Mesenchymal stem cell (in vitro differentiated cells and primary cell): ENCODE measurements around the gene RAPGEF5.
A peak's percentile ranks its signal among the peaks of the same experiment; 100 is the strongest.

Experiments used
- DNase-seq: peaks from one replicate; pipeline ENCODE4 v3.0.0-alpha.2; 2013
- H2AFZ ChIP-seq: one replicate; pipeline ENCODE4 v1.6.1; 2013; ENCODE audit warnings: low read depth, mild to moderate bottlenecking, control low read depth, inconsistent platforms, low read length, moderate library complexity
- H2AK5ac ChIP-seq: 2 replicates; pipeline ENCODE4 v1.6.1; 2013; ENCODE audit warnings: low read length, moderate library complexity, mild to moderate bottlenecking, inconsistent platforms; ENCODE audit not compliant: severe bottlenecking
- H2BK120ac ChIP-seq: one replicate; pipeline ENCODE4 v1.6.1; 2013; ENCODE audit warnings: low read depth, mild to moderate bottlenecking, inconsistent platforms, low read length, moderate library complexity
- H2BK12ac ChIP-seq, 2 experiments: one replicate each; pipeline ENCODE4 v1.6.1; 2013; ENCODE audit warnings: inconsistent platforms in 2 of 2, low read length in 2 of 2, mild to moderate bottlenecking in 2 of 2, moderate library complexity in 2 of 2, control low read depth in 1 of 2
- H2BK15ac ChIP-seq: one replicate; pipeline ENCODE4 v1.6.1; 2013; ENCODE audit warnings: mild to moderate bottlenecking, low read depth, inconsistent platforms; ENCODE audit not compliant: poor library complexity, severe bottlenecking
- H2BK5ac ChIP-seq: 2 replicates; pipeline ENCODE4 v1.6.1; 2013; ENCODE audit warnings: low read depth, mild to moderate bottlenecking, low read length, control low read depth, inconsistent platforms; ENCODE audit not compliant: poor library complexity, severe bottlenecking
- H3K14ac ChIP-seq, 2 experiments: one replicate each; pipeline ENCODE4 v1.6.1; 2013; ENCODE audit warnings: inconsistent platforms in 2 of 2, low read length in 2 of 2, control low read depth in 1 of 2, mild to moderate bottlenecking in 1 of 2, moderate library complexity in 1 of 2
- H3K18ac ChIP-seq, 2 experiments: one replicate each; pipeline ENCODE4 v1.6.1; 2013; ENCODE audit warnings: inconsistent platforms in 2 of 2, low read length in 2 of 2, control low read depth in 1 of 2, low read depth in 1 of 2, mild to moderate bottlenecking in 1 of 2
- H3K23ac ChIP-seq, 2 experiments: one replicate each; pipeline ENCODE4 v1.6.1; 2013; ENCODE audit warnings: inconsistent platforms in 2 of 2, low read length in 2 of 2, mild to moderate bottlenecking in 2 of 2, moderate library complexity in 2 of 2, control low read depth in 1 of 2
- H3K27ac ChIP-seq: 2 replicates; pipeline ENCODE4 v1.5.1; 2013; ENCODE audit warnings: mild to moderate bottlenecking, moderate library complexity, low read length, control low read depth, inconsistent platforms; ENCODE audit not compliant: poor library complexity, severe bottlenecking
- H3K27me3 ChIP-seq, 2 experiments: 2 replicates each; pipeline versions ENCODE4 v1.6.1 to v1.7.0; 2013; ENCODE audit warnings: low read length in 2 of 2, mild to moderate bottlenecking in 2 of 2, moderate library complexity in 2 of 2, control low read depth in 1 of 2, inconsistent platforms in 1 of 2; ENCODE audit not compliant: control insufficient read depth in 1 of 2, insufficient read depth in 1 of 2
- H3K36me3 ChIP-seq, 2 experiments: 2 replicates each; pipeline versions ENCODE4 v1.6.1 to v1.7.0; 2013; ENCODE audit warnings: low read length in 2 of 2, control low read depth in 1 of 2, inconsistent platforms in 1 of 2, low read depth in 1 of 2, mild to moderate bottlenecking in 1 of 2; ENCODE audit not compliant: insufficient read depth in 2 of 2, control insufficient read depth in 1 of 2
- H3K4ac ChIP-seq, 2 experiments: one replicate each; pipeline ENCODE4 v1.6.1; 2013; ENCODE audit warnings: inconsistent platforms in 2 of 2, low read length in 2 of 2, mild to moderate bottlenecking in 2 of 2, moderate library complexity in 2 of 2, control low read depth in 1 of 2, low read depth in 1 of 2
- H3K4me1 ChIP-seq: 2 replicates; pipeline ENCODE4 v1.6.1; 2013; ENCODE audit warnings: low read depth, low read length, control low read depth; ENCODE audit not compliant: control insufficient read depth, insufficient read depth
- H3K4me2 ChIP-seq: 2 replicates; pipeline ENCODE4 v1.6.1; 2013; ENCODE audit warnings: low read length, mild to moderate bottlenecking, inconsistent platforms; ENCODE audit not compliant: poor library complexity, severe bottlenecking
- H3K4me3 ChIP-seq, 2 experiments: 2 replicates each; pipeline versions ENCODE4 v1.5.1 to v1.7.0; 2013; ENCODE audit warnings: low read length in 2 of 2, mild to moderate bottlenecking in 2 of 2, control low read depth in 1 of 2, low read depth in 1 of 2; ENCODE audit not compliant: insufficient read depth in 1 of 2
- H3K79me1 ChIP-seq: replicated peaks from 2 replicates; pipeline ENCODE4 v1.6.1; 2013; ENCODE audit warnings: mild to moderate bottlenecking, control low read depth, low read length, inconsistent platforms; ENCODE audit not compliant: poor library complexity, severe bottlenecking
- H3K9ac ChIP-seq: 2 replicates; pipeline ENCODE4 v1.7.0; 2013; ENCODE audit warnings: mild to moderate bottlenecking, low read length, moderate library complexity
- H3K9me3 ChIP-seq: 2 replicates; pipeline ENCODE4 v1.7.0; 2013; ENCODE audit warnings: mild to moderate bottlenecking, low read length; ENCODE audit not compliant: control insufficient read depth
- H4K8ac ChIP-seq: one replicate; pipeline ENCODE4 v1.6.1; 2013; ENCODE audit warnings: inconsistent platforms, mild to moderate bottlenecking, low read length, moderate library complexity
- H4K91ac ChIP-seq: one replicate; pipeline ENCODE4 v1.6.1; 2013; ENCODE audit warnings: mild to moderate bottlenecking, low read length, inconsistent platforms
- WGBS: methylation state at CpG from one replicate; pipeline ENCODE4 v1.1.7; 2013; ENCODE audit warnings: mixed read lengths; 5-methylcytosine and 5-hydroxymethylcytosine counted together

RAPGEF5 gene

DNA sequence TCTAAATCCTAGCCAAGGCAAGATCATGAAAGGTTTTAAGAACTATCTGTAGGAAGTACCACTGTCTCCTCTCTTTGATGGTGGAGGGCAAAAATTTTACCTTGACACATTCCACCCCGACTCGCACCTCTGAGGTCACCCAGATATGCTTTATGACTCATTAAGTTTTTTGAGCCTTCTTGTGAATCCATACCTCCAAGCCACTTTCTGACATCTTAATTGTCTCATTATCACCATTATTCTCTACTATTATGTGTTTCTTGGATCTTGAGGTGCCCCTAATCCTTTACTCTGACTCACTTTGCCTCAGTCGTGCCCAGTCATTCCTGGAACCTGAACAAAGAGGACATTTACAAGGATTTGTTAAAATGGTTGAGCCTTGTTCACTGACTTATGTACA is 146.6 kb downstream of the RAPGEF5 start:
- no peak overlapping the region for H3K4ac ChIP-seq
- H3K79me1 ChIP-seq: no peaks in the 10 kb centered on the region
- H4K8ac ChIP-seq: no peak overlapping the region
- H2BK12ac ChIP-seq: no peak overlapping the region
- DNase-seq: no peak
- H2BK5ac ChIP-seq: peak overlapping the region; percentile 44
- H3K14ac ChIP-seq: no peak overlapping the region
- no peak overlapping the region for H4K91ac ChIP-seq
- H3K9me3 ChIP-seq: no peaks in the 10 kb centered on the region
- H3K23ac ChIP-seq: no peak overlapping the region
- H2AFZ ChIP-seq: no peak overlapping the region
- no peak overlapping the region for H2AK5ac ChIP-seq
- no peak overlapping the region for H2BK120ac ChIP-seq
- no peak overlapping the region for H3K18ac ChIP-seq
- WGBS: 53% methylated on average over 1 of the region's 3 CpGs
- no peak overlapping the region for H3K27ac ChIP-seq
- H3K27me3 ChIP-seq: peaks cover 0 to 12% of the 10 kb centered on the region in 2 experiments
- H3K9ac ChIP-seq: no peak overlapping the region
- no peak overlapping the region for H3K4me3 ChIP-seq
- H3K4me1 ChIP-seq: no peaks in the 10 kb centered on the region
- H2BK15ac ChIP-seq: no peak overlapping the region
- no peak overlapping the region for H3K4me2 ChIP-seq
- no peaks in the 10 kb centered on the region for H3K36me3 ChIP-seq

DNA sequence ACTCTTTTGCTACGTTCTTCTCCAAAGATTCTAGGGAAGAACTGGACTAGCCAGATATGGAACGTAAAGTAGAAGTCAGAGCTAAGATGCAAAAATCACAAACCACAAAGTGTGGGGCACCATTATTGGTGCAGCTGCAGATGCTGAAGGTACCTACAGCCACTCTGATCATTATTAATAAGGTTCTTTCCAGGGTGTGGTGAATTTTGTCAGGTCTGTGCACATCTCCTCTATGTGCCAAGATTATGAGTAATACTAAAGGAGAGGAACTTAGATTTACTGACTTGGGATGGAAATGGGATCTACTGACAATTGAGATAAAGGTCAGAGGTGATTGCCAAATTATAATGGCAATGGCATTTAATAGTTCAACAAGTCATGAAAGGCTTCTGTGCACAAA is 148.2 kb downstream of the RAPGEF5 start:
- H3K23ac ChIP-seq: no peak overlapping the region
- H3K36me3 ChIP-seq: no peaks in the 10 kb centered on the region
- H2BK5ac ChIP-seq: no peak overlapping the region
- no peak overlapping the region for H2AFZ ChIP-seq
- H3K27me3 ChIP-seq: peaks cover 0 to 9% of the 10 kb centered on the region in 2 experiments
- WGBS: 96% methylated on average over 2 of the region's 2 CpGs
- H4K91ac ChIP-seq: no peak overlapping the region
- H3K18ac ChIP-seq: no peak overlapping the region
- no peak overlapping the region for H3K14ac ChIP-seq
- no peak overlapping the region for H2BK12ac ChIP-seq
- no peak overlapping the region for H3K4me2 ChIP-seq
- H3K9me3 ChIP-seq: no peaks in the 10 kb centered on the region
- no peak overlapping the region for H2BK120ac ChIP-seq
- no peak overlapping the region for H3K27ac ChIP-seq
- H3K9ac ChIP-seq: no peak overlapping the region
- no peaks in the 10 kb centered on the region for H3K79me1 ChIP-seq
- H2AK5ac ChIP-seq: no peak overlapping the region
- H3K4me1 ChIP-seq: no peaks in the 10 kb centered on the region
- DNase-seq: no peak
- H4K8ac ChIP-seq: no peak overlapping the region
- no peak overlapping the region for H3K4me3 ChIP-seq
- no peak overlapping the region for H2BK15ac ChIP-seq
- H3K4ac ChIP-seq: no peak overlapping the region

DNA sequence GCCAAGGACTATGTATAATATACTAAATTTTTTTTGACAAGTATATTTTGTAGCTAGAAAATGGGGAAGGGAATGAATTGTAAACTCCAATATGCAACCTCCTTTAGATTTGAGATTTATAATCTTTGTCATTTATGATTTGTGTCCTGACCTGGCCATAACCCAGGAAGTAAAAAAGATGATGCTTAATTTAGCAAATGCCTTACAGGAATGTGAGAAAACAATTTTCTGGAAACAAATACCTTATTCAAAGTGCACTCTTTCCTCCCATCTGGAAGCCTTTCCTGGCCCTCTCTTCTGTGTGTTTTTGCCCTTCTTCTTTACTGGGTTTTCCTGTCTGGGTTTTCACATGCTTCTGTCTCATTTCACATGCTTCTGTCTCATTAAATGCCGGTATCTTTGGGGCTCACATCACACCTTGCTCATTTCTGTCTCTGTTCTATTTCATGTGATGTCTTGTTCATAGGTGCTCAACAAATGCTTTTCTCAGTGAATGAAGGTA is 149.2 kb downstream of the RAPGEF5 start:
- Histone ChIP-seq H4K8ac (no peak overlapping the region), H3K36me3 (no peaks in the 10 kb centered on the region), H3K4me3 (no peak overlapping the region), H2BK15ac (no peak overlapping the region), H2BK120ac (no peak overlapping the region), H3K9me3 (no peaks in the 10 kb centered on the region), H3K4me1 (no peaks in the 10 kb centered on the region), H3K9ac (no peak overlapping the region), H2AFZ (no peak overlapping the region), H3K27me3 (peaks cover 0 to 9% of the 10 kb centered on the region in 2 experiments), H3K27ac (no peak overlapping the region), H3K79me1 (no peaks in the 10 kb centered on the region), H4K91ac (no peak overlapping the region), H3K14ac (no peak overlapping the region), H3K4me2 (no peak overlapping the region), H3K4ac (no peak overlapping the region), H3K18ac (no peak overlapping the region), H2AK5ac (no peak overlapping the region), H2BK12ac (no peak overlapping the region), H3K23ac (no peak overlapping the region), H2BK5ac (no peak overlapping the region)
- DNase-seq: no peak
- WGBS: 86% methylated on average over 1 of the region's 1 CpG

DNA sequence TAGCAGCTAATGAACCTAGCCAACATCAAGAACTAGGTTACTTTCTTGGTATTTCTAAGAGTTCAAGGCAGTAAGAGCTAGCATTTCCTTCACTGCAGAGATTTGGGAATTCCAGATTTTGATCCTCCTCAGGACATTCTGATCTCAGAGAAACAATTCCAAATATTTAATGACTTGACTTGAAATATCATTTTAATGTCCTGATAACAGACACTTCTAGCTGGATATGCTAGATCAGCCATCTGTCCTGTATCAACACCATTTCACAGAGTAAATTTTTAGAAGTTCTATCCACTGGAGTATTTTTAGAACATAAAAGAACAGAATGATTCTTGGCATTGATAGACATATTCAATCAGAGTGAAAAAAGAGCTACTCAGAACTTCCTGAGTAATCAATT is 151.3 kb downstream of the RAPGEF5 start:
- H2BK5ac ChIP-seq: no peak overlapping the region
- H2AFZ ChIP-seq: no peak overlapping the region
- no peak overlapping the region for H3K14ac ChIP-seq
- no peaks in the 10 kb centered on the region for H3K27me3 ChIP-seq
- no peak overlapping the region for H2AK5ac ChIP-seq
- no peak overlapping the region for H3K4me3 ChIP-seq
- no peak overlapping the region for H2BK120ac ChIP-seq
- no peaks in the 10 kb centered on the region for H3K4me1 ChIP-seq
- no peak for DNase-seq
- no peak overlapping the region for H3K18ac ChIP-seq
- no peak overlapping the region for H3K9ac ChIP-seq
- H2BK15ac ChIP-seq: no peak overlapping the region
- no peak overlapping the region for H3K4ac ChIP-seq
- H3K4me2 ChIP-seq: no peak overlapping the region
- no peaks in the 10 kb centered on the region for H3K79me1 ChIP-seq
- no peak overlapping the region for H4K8ac ChIP-seq
- H3K27ac ChIP-seq: no peak overlapping the region
- H3K23ac ChIP-seq: no peak overlapping the region
- no peaks in the 10 kb centered on the region for H3K9me3 ChIP-seq
- H4K91ac ChIP-seq: no peak overlapping the region
- no peak overlapping the region for H2BK12ac ChIP-seq
- H3K36me3 ChIP-seq: no peaks in the 10 kb centered on the region
